ENCODE measurements around the gene RNU1-2. TPM values are rescaled to one million over a fixed set of nuclear protein-coding genes. Genes with fewer than 3 reads are reported as not detected.
"Not testable (repeated sequence)": the region's sequence is repeated elsewhere in the genome, so short reads cannot be mapped to it uniquely, and the experiment has no call there.

Gene RNU1-2
- total RNA-seq, 1 donor from 2014 or later = 2,369 TPM

DNA sequence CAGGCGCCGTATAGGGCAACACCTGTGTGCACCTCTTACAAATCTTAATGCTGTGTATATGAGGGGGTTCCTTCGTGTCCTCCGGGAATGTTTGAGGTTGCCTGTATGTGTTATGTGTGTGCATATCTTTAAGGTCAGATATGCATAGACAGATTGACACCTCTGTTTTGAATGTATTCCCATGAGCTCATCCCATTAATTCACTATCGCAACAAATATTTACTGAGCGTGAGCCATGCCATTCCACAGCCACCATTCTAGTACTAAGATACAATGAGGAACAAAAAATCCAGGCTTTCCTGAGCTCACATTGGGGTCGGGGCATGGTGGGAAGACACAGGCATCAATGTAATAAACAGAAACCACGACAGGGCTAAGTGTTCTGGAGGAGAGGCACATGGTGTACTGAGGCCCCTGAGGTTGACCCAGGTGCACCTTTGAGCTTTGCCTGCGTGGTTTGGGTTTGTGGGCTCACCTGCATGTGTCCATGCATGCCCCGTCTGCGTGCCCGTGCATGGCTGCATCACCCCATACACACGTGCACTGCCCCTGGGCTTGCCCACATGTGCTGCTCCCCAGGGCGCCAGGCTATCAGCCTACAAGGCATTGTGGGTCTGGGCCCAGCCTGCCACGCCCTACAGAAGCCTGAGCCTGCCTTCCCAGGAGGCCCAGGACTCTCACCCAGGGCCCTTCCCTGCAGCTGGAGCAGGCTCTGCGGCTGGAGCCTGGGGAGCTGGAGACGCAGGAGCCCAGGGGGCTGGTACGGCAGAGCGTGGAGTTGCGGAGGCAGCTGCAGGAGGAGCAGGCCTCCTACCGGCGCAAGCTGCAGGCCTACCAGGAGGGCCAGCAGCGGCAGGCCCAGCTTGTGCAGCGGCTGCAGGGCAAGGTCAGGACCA, 33.6 kb downstream of the RNU1-2 start:
- H3K4me3 Mint-ChIP-seq (ENCODE audit: low read depth); H3K9me3 Mint-ChIP-seq; H3K4me1 Mint-ChIP-seq (ENCODE audit: low read depth); H3K27me3 Mint-ChIP-seq (ENCODE audit: low read depth); H3K36me3 Mint-ChIP-seq (ENCODE audit: low read depth); DNase-seq (ENCODE audit: low spot score); H3K27ac Mint-ChIP-seq; intact Hi-C loops (cut with micrococcal nuclease): not testable (repeated sequence)

DNA sequence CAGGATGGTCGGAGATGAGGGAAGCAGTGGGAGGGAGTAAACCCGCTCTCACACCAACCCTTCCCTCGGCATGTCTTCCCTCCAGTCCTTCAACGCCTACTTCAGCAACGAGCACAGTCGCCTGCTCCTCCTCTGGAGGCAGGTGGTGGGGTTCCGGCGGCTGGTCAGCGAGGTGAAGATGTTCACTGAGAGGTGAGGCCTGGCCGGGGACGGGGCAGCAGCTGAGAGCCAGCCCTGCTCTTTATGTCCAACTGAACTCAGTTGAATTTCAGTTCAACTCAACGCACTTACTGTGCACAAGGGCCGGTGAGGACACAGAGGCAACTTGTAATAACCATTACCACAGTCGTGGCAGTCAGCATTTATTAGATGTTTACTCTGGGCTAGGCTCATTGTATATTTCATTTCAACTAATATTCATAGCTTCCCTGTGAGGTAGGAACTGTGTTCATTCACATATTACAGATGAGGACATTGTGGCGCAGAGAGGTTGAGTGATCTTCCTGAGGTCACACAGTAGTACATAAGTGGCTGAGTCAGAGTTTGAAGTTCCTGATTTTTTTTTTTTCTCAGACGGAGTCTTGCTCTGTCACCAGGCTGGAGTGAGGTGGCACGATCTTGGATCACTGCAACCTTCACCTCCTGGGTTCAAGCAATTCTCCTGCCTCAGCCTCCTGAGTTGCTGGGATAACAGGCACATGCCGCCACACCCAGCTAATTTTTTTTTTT, 35.6 kb downstream of the RNU1-2 start:
- H3K9me3 Mint-ChIP-seq; H3K27me3 Mint-ChIP-seq (ENCODE audit: low read depth); intact Hi-C loops (cut with micrococcal nuclease); H3K4me1 Mint-ChIP-seq (ENCODE audit: low read depth); H3K27ac Mint-ChIP-seq; H3K4me3 Mint-ChIP-seq (ENCODE audit: low read depth); DNase-seq (ENCODE audit: low spot score); H3K36me3 Mint-ChIP-seq (ENCODE audit: low read depth): not testable (repeated sequence)

DNA sequence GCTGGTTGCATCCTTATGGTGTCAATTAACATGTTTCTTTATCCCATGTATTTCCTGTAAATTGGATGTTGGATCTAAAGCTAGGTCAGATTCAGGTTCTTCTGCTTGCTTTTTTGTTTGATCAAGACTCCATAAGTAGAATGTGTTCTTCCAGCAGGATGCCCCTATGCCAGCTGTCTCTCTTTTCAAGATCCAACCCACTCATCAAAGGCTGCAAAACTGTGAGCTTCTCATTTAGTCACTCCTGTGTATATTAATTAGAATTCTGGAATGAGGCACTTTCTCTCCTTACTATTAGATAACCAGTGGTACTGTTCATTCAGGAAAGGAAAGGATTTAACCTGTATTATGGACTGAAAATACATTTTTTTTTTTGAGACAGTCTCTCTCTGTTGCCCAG, 38.2 kb downstream of the RNU1-2 start:
- H3K27me3 Mint-ChIP-seq (ENCODE audit: low read depth); H3K27ac Mint-ChIP-seq; H3K9me3 Mint-ChIP-seq; H3K4me1 Mint-ChIP-seq (ENCODE audit: low read depth); H3K4me3 Mint-ChIP-seq (ENCODE audit: low read depth); H3K36me3 Mint-ChIP-seq (ENCODE audit: low read depth); DNase-seq (ENCODE audit: low spot score); intact Hi-C loops (cut with micrococcal nuclease): not testable (repeated sequence)

DNA sequence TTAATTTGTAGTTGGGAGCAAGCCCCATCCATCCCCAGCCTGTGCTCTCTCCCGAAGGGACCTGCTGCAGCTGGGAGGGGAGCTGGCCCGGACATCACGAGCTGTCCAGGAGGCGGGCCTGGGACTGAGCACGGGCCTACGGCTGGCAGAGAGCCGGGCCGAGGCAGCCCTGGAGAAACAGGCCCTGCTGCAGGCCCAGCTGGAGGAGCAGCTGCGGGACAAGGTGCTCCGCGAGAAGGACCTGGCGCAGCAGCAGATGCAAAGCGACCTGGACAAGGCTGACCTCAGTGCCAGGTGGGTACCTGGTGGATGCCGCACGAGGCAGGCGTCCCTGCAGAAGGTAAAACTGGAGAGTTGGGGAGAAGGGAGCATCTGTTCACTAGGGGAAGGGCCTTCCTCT, 40.8 kb downstream of the RNU1-2 start:
- H3K36me3 Mint-ChIP-seq (ENCODE audit: low read depth); H3K27ac Mint-ChIP-seq: not testable (repeated sequence)

GRCh38 chr1:16938351-16939321, 42.9 kb downstream of the RNU1-2 start:
- no peak for DNase-seq (ENCODE audit: low spot score)
- Mint-ChIP-seq H3K27ac (no peak overlapping the region), H3K27me3 (ENCODE audit: low read depth) (no peaks in the 10 kb centered on the region), H3K9me3 (no peaks in the 10 kb centered on the region), H3K4me1 (ENCODE audit: low read depth) (no peaks in the 10 kb centered on the region), H3K4me3 (ENCODE audit: low read depth) (no peak overlapping the region), H3K36me3 (ENCODE audit: low read depth) (no peaks in the 10 kb centered on the region)
- intact Hi-C loops (cut with micrococcal nuclease) = no loop called here

More for the DNA sequence above, 40.8 kb downstream of the RNU1-2 start:
- H3K4me3 Mint-ChIP-seq (ENCODE audit: low read depth); H3K9me3 Mint-ChIP-seq; H3K27me3 Mint-ChIP-seq (ENCODE audit: low read depth); intact Hi-C loops (cut with micrococcal nuclease); H3K4me1 Mint-ChIP-seq (ENCODE audit: low read depth); DNase-seq (ENCODE audit: low spot score): not testable (repeated sequence)

DNA sequence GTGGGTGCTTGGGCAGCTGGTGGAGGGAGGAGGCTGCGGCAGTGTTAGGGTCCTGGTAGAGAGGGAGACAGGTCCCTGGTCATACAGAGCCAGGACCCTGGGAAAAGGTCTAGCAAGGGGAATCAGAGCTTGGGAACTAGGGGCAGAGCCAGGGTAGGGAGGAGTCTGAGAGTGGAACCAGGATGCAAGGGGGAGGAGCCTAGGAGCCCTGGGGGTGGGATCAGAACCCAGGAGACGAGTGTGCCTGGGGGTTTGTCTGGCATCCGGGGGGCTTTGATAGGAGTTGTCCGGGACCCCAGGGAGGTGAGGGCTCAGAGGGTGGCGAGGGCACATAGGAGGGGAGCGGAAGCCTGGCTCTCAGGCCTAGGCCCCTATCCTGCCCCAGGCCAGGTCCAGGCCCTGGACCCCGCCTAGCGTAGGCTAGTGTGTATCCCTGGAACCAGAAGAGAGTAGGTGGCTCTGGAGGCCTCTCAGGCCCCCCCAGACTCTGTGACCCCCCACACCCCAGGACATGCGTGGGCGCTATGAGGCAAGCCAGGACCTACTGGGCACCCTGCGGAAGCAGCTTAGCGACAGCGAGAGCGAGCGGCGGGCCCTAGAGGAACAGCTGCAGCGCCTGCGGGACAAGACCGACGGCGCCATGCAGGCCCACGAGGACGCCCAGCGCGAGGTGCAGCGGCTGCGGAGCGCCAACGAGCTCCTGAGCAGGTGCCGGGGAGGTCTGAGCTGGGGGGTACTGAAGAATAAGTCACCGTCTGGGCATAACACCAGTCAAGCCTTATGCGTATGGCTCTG, 43.8 kb downstream of the RNU1-2 start:
- intact Hi-C loops (cut with micrococcal nuclease); H3K27me3 Mint-ChIP-seq (ENCODE audit: low read depth); H3K9me3 Mint-ChIP-seq; DNase-seq (ENCODE audit: low spot score); H3K4me3 Mint-ChIP-seq (ENCODE audit: low read depth); H3K36me3 Mint-ChIP-seq (ENCODE audit: low read depth); H3K27ac Mint-ChIP-seq; H3K4me1 Mint-ChIP-seq (ENCODE audit: low read depth): not testable (repeated sequence)

GRCh38 chr1:16944038-16944437, 48.3 kb downstream of the RNU1-2 start:
- no peak overlapping the region for H3K4me3 Mint-ChIP-seq (ENCODE audit: low read depth)
- DNase-seq (ENCODE audit: low spot score) = no peak
- no peak overlapping the region for H3K27ac Mint-ChIP-seq
- no peaks in the 10 kb centered on the region for H3K4me1 Mint-ChIP-seq (ENCODE audit: low read depth)
- H3K36me3 Mint-ChIP-seq (ENCODE audit: low read depth) = no peaks in the 10 kb centered on the region
- H3K9me3 Mint-ChIP-seq = no peaks in the 10 kb centered on the region
- H3K27me3 Mint-ChIP-seq (ENCODE audit: low read depth) = no peaks in the 10 kb centered on the region
- intact Hi-C loops (cut with micrococcal nuclease) = no loop called here

DNA sequence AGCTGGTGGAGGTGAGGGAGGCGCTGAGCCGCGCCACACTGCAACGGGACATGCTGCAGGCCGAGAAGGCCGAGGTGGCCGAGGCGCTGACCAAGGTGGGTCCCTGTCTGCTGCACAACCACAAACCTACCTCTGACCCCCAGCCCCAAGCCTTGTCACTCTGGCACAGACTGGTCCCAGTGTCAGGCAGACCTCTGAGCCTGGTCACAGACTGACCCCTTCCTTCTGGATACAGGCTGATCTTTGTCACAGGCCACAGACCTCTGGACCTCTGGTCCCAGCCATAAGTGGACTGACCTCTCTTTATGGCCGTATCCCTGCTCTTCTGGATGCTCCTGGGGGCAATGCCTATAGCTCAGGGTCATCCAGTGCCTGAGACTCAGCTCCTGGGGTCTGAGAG, 49.7 kb downstream of the RNU1-2 start:
- H3K36me3 Mint-ChIP-seq (ENCODE audit: low read depth); intact Hi-C loops (cut with micrococcal nuclease); DNase-seq (ENCODE audit: low spot score); H3K4me3 Mint-ChIP-seq (ENCODE audit: low read depth); H3K27me3 Mint-ChIP-seq (ENCODE audit: low read depth); H3K4me1 Mint-ChIP-seq (ENCODE audit: low read depth); H3K27ac Mint-ChIP-seq; H3K9me3 Mint-ChIP-seq: not testable (repeated sequence)

Other genes starting within 250 kb of the RNU1-2 start
- gene RNU1-3, start 229.0 kb upstream of the RNU1-2 start, total RNA-seq = 2,033 and 2,369 TPM in 2 replicates
- 2,033 and 2,369 TPM in 2 replicates for gene RNU1-4, start 155.5 kb upstream of the RNU1-2 start, total RNA-seq
- 25.7 and 28.6 TPM in 2 replicates for gene CROCC, start 26.0 kb downstream of the RNU1-2 start, total RNA-seq
- 0.32 TPM in 1 of 2 replicates, not detected in the other for gene MFAP2, start 84.6 kb downstream of the RNU1-2 start, total RNA-seq
- 47.6 and 50.2 TPM in 2 replicates for gene ATP13A2, start 115.9 kb downstream of the RNU1-2 start, total RNA-seq
- gene SDHB, start 158.1 kb downstream of the RNU1-2 start, total RNA-seq = 117 and 124 TPM in 2 replicates
- gene PADI2, start 223.5 kb downstream of the RNU1-2 start, total RNA-seq = 0.11 and 0.14 TPM in 2 replicates

All from activated T-helper 2 cell treated with anti-CD3 and anti-CD28 coated beads, Interferon-gamma antibody, Interleukin-2, Interleukin-4, amounts not matched to agents 10 μg/mL and 5 μg/mL and 100 μg/mL, durations not matched to agents 14 hours and 24 hours and 36 hours (primary cell).